Germinal center (tissue), 1 donor: Measurements from ENCODE around the gene FAM174C.

Source experiments
- DNase-seq: peaks from one replicate; pipeline ENCODE4 v3.0.0; 2012; ENCODE audit warnings: mixed read lengths, low spot score

FAM174C gene

DNA sequence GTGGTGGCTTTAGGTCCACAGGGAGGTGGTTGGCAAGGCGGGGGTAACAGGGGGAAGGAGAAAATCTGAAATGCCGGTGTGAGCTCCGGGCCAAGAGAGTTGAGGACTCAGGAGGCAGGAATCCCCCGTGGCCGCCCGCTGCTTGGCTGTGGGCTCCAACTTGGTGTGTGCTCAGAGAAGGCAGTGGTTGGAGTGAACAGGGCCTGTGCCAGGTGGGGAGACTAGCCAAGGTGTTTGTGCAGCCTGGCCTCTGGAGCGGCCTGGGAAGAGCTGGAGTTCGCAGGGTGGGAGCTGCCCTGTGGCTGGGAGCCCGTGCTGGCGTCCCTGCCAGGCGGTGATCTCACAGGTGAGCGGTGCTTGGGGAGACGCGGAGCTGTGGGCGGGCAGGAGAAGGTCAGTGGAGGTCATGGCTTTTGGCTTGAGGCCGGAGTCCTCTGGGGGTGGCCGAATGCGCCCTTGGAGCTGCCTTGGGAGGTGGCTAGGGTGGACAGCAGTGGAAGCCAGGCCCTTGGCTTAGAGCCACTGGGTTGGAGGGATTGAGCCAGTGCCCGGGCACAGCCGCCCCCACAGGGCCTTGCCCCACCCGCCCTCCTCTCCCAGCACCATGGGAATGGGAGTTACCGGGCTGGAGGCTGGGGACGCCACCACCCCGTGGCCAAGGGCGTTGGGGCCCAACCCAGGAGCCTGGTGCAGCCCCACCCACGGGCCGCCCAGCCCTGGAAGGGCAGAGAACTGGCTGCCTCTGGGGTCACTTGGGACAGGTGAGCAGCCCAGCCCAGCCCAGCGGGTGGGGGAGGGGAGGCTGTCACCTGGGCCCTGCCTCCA is 13.3 kb upstream of the FAM174C start:
- no peak for DNase-seq

DNA sequence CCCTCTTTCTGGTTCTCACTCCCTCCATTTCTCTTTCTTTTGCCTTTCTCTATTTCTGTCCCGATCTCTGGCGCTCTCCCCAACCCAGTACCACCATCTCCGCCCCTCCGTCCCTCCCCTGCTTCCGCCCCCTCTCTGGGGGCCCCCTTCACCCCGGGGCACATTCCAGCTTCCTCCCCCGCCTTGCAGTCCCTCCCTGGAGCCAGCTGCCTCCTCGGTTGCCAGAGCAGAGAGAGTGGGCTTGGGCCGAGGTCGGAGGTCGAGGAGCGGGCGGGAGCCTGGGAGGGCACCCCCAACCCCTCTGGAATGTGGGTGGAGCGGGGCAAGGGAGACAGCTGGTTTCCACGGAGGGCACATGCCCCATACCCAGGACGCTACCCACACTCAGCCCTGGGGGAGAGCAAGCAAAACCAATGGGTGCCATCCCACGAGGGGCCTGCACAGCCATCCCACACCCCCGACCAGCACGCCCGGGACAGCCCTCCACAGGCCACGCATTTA is 12.7 kb upstream of the FAM174C start:
- DNase-seq = no peak

DNA sequence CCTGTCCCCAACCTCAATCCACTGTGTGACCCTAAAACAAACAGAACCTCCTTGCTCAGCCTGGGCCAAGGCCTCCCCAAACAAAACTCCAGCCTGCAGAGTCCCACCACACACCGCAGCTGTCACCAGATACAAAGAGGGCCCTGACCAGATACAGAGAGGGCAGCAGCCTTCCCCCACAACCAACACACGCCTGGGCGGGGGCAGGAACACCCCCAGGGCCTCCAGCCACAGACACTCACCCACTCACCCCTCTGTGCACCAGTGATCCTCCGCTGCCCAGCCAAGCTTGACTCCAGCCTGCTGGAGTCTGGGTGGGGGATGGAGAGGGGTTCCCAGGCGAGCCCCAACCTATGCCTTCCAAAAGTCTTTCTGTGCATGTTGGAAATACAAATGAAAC is 12.1 kb upstream of the FAM174C start:
- no peak for DNase-seq

DNA sequence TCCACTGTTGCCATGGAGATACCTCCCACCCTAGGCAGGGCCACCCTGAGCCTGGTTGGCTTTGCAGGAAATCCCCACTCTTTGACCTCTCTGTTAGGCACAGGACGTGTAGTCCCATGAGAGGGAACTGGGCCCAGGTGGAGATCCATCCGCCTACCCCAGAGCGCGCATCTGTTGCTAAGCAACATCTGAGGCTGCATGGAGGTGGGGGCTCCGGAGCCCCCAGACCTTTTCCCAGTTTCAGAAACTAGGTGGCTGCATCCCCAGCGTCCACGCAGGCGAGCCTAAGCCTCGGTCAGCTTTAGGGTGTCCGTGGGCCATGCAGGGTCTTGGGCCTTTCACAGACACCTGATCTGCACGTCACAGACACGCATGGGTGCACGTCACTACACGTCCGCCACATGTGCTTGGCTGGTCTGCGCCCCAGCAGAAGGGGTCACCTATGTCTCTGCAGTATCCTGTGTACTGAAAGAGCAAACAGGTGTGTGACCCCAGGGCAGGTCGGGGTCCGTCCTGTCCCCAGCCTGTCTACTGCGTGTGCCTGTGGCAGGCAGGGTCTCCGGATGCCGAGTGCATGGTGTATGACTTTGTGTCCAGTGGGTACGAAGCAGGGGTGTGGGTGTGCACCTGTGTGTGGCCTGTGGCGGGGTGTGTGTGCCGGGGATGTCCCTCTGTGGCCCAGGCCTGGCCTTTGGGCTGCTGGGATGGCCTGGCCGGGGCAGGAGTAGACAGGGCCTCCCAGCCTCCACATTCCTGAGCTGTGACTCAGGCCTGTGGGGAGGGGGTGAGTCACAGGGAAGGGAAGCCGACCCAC is 10.3 kb upstream of the FAM174C start:
- peak; percentile 69 for DNase-seq

DNA sequence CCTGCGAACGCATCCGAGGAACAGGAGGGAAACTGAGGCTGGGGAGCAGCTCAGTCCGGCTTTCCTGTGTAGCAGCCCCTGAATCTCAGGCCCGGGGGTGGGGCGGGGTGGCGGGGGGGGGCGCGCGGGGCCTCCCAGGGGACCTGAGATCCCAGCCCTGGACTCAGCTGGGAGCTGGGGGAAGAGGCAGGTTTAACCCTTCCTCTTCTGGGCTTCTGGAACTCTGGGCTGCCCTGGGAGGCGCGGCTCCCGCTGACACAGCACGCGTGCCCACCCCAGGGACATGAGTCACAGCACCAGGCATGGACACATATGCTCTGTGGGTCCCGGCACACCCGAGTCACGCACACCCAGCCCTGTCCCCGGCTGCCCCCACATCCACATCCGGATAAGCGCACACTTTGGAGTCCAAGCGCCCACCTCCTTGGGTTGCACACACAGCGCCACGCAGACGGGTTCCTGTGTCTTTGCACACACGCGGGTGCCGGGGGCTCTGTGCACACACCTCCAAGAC is 9.7 kb upstream of the FAM174C start:
- no peak for DNase-seq

DNA sequence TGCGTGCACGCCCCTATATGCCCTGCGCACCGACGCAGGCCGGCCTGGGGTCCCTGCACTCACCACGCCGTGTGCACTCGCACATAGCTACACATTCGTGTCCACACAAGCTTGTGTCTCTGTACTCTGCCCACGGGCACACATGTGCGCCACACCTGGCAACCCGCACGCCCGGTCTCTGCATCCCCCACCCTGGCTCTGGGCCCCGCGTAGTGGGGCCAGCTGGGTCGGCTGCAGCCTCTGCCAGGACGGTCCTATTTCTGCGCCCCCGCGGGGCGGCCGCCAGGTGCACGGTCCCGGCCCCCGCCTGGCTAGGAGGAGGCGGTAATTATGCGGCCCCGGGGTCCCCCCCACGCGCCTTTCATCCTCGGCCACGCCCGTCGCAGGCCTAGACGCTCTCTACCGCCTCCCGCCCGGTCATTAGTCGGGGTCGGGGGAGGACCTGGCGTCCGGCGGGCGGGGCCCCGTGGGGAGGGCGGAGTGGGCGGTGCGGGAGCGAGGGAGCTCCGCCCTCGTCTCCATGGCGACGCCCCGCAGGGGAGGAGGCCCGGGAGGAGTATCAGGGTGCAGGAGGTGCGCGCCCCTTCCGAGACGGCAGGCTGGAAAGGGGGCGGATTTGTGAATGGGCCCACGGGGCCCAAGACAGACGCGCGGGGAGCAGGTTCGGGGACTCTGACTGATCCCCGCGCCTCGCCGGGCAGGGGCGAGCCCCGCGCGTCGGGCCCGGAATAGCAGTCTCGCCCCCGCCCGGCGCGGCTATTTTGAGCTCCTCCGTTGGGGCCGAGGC is 9.0 kb upstream of the FAM174C start:
- peak; percentile 86 for DNase-seq

DNA sequence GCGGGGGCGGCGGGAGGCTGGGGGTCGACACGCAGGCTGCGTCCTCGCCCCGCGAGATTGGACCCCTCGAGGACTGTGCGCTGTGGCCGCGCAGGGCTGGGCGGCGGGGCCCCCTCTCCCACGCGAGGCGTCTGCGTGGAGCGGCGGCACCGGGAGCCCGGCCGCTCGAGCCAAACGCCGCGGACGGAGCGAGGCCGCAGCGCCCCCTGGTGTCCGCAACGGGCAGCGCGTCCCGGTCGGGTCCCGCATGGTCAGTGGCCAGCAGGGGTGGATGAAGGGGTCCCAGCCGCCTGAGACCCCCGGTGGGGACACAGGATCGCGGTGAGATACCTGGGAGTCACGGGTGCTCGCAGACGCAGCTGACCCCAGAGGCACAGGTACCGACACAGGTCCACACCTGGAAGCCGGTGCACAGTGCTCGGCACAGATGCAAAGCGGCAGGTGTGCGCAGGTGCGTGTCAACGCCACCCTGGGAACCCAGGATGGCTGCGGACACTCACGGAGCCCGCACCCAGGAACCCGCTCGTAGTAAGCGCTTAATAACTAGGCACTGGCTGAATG is 8.3 kb upstream of the FAM174C start:
- DNase-seq = no peak

DNA sequence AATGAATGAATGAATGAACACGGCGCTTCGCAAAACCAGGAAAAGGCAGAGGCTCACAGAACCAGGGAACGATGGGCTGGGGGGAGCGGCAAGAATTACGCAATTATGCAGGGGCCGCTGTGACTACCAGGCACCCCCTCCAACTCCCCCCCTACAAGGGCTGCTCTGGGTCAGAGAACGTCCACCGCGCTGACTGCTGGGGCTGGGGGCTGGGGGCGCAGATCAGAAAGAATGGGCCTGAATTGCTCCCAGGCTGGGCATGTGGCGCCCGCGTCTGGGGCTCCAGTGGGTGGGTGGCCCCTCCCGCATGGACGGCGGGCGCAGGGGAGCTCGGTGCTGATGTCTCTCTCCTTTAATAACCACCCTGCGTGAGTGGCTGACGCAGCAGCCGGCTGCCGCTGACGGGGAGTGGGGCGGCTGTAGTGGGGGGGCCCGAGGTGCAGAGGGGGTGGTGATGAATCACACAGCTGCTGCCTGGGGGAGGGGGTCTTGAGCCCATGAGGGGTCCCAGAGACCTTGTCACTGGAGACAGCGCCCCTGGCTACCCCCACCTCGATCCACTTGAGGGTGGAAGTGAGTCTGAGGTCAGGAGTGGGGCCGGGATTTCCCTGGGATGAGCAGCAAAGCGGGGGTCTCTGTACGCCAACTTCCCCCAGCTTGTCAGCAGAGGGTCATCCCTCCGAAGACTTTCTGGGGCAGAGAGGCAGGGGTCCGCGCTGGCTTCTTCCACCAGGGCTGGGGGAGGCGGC is 7.7 kb upstream of the FAM174C start:
- DNase-seq = no peak

DNA sequence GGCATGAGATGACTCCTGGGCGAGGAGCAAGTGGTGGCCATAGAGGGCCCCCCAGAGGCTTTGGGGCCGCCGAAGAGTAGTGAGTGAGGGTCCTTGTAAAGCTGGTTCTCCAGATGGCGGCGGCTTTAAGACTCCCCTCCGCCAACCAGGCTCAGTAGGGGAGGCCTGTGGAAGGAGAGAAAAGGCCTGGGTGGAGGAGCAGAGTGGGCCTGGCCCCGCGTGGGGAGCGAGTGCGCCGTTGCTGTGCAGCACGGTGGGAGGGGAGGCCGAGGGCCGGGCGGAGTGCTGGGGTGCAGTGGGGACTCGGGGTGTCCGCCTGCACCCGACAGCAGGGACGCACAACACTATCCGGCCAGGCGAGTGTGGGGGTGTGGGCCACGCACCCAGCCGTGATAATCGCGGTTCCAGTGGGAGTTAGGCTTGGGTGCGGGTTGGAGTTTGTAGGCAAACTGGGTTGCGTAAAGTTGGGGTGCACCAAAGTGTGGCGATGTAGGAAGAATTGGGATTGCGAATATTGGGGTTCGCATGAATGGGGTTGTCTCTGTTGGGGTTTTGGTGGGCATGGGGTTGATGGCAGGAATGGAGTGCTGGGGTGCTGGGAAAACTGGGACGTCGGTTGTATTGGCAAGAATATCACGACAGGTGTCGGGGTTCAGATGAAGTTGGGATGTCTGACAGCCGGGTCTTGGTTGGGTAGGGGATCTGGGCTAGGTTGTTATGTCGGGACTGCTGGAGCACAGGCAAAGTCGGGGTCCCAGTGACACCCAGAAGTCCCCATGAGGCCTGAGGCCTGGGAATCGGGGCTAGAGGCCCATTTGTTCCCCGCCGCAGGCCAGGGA is 6.9 kb upstream of the FAM174C start:
- no peak for DNase-seq

DNA sequence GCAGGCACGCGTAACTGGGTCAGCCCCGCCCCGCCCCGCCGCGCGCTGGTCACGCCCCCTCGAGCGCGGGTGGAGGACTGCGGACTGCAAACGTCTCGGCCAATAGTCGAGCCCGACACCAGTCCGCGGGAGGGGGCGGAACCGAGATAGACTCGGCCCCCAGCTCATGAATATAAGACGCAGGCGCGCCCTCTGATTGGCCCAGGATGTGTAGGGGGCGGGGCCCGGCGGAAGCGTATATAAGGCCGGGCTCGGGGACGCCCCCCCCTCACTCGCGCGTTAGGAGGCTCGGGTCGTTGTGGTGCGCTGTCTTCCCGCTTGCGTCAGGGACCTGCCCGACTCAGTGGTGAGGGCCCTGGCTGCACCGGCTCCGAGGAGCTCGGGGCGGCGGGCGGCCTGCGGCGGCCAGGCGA is 6.3 kb upstream of the FAM174C start, which contains the start of gene CIRBP:
Gene CIRBP (plus strand): TSS at position 268 of the 413 bp plus-strand sequence. CDS start 1,602 bp downstream, outside the sequence.
- peak; percentile 97 for DNase-seq

DNA sequence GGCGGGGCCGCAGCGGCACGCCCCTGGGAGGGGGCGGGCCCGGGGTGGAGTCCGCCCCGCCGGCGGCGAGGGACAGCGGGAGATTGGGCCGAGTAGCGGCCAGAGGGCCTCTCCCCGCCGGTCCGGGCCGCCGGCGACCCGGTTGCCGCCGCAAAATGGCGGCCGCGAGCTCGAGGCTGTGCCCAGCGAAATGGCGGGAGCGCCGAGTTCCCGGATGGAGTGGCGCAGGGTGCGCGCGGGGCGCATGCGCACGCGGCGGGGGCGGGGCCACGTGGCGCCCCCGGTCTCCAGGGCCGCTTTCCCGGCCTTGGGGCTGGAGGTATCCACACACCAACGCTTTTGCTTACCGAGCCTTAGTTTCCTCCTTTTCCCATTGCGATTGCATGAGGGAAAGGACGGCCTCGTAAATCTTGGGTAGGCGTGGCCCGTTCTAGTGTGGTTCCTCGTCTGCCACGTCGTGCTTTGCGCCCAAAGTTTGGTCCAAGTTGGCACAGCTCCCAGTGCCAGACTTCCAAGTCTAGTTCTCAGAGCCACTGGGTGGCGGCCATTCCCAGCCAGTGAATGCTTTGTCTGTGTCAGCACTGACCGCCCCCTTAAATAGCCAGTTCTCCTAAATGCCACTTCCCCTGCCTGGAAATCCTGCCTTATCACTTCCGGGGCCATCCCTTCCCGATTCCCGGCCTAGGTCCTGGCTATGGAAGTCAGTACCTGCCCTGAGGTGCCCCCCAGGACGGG is 5.7 kb upstream of the FAM174C start:
- peak; percentile 88 for DNase-seq

DNA sequence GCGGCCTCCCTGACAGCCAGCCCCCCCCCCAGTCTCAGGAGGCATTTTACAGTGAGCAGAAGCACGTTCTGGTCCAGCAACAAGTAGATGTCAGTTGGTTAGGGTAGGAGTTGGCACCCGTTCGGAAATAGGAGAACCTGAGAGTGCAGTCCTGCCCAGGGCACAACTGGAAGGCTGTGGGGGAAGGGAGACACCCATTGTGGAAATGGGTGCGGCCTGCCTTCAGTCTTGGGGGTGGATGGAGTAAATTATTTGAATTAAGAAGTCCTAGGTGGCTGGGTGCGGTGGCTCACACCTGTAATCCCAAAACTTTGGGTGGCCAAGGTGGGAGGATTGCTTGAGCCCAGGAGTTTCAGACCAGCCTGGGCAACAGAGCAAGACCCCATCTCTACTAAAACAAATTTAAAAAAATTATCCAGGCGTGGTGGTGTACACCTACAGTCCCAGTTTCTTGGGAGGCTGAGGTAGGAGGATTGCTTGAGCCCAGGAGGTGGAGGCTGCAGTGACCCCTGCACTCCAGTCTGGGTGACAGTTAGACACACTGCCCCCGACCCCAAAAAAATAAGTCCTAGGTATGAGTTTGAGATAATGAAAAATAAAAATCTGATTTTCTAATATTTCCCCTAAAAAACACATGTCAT is 5.0 kb upstream of the FAM174C start:
- no peak for DNase-seq

DNA sequence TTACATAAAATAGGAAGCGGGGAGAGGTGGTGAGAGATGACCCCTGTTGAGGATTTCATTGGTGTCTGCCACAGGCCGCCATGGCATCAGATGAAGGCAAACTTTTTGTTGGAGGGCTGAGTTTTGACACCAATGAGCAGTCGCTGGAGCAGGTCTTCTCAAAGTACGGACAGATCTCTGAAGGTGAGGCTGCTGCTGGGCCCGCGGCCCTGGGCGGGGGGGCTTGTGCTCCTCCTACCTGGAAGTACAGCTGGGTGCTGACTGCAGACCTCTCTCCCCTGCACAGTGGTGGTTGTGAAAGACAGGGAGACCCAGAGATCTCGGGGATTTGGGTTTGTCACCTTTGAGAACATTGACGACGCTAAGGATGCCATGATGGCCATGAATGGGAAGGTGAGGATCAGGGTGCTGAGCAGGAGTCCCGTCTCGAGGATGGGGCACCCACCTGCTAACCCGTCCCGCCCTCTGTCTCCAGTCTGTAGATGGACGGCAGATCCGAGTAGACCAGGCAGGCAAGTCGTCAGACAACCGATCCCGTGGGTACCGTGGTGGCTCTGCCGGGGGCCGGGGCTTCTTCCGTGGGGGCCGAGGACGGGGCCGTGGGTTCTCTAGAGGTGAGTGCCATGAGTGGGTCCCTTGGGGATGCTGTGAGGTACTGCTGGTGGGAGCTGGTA is 4.3 kb upstream of the FAM174C start:
- no peak for DNase-seq

DNA sequence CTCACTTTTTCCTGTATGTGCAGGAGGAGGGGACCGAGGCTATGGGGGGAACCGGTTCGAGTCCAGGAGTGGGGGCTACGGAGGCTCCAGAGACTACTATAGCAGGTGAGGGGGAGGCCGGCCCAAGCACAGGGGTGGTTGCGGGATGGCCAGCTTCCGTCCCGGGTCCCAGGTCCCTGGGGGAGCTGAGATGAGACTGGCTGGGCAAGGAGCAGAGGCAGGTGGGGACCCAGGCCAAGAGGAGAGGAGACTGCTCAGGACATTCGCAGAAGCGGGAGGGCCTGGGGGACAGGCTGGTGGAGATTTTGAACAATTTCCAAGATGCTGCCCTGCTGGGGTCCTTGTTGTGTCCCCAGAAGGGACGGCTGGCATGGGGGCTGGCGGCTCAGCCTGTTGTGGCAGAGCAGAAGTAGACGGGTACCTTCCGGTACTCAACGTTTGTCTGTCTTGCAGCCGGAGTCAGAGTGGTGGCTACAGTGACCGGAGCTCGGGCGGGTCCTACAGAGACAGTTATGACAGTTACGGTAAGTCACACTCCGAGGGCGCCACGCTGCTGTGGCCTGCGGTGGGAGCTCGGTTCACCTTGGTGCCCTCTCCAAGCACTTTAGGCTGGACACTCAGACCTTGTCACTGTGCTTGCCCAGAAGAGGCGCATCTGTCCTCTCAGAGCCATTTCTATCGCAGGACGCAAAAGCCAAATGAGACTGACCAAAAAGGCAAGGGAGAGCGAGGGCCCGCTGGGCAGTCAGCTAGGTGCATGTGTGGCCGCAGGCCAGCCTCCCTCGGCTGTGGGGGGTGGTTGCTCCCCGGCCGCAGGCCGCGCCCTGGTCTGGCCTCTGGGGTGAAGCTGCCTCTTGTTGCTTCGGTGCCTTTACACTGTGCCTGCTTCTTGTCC is 3.6 kb upstream of the FAM174C start:
- no peak for DNase-seq

DNA sequence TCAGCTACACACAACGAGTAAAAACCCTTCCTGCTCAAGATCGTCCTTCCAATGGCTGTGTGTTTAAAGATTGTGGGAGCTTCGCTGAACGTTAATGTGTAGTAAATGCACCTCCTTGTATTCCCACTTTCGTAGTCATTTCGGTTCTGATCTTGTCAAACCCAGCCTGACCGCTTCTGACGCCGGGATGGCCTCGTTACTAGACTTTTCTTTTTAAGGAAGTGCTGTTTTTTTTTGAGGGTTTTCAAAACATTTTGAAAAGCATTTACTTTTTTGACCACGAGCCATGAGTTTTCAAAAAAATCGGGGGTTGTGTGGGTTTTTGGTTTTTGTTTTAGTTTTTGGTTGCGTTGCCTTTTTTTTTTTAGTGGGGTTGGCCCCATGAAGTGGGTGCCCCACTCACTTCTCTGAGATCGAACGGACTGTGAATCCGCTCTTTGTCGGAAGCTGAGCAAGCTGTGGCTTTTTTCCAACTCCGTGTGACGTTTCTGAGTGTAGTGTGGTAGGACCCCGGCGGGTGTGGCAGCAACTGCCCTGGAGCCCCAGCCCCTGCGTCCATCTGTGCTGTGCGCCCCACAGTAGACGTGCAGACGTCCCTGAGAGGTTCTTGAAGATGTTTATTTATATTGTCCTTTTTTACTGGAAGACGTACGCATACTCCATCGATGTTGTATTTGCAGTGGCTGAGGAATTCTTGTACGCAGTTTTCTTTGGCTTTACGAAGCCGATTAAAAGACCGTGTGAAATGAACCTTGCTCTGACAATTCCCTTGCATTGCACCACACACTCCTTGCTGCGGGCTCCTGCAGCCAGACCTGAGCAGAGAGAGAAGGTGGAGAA is 2.7 kb upstream of the FAM174C start:
- DNase-seq = no peak
